ENCODE measurements around the gene FZR1. TPM values are rescaled to one million over a fixed set of nuclear protein-coding genes. Genes with fewer than 3 reads are reported as not detected.
"Not testable (repeated sequence)": the region's sequence is repeated elsewhere in the genome, so short reads cannot be mapped to it uniquely, and the experiment has no call there.

FZR1 gene
- total RNA-seq, 1 donor from 2014 or later, result 63.2 TPM

- no peaks in the 10 kb centered on the region for H3K27me3 Mint-ChIP-seq
- no peak overlapping the region for H3K4me3 Mint-ChIP-seq
- no peaks in the 10 kb centered on the region for H3K4me1 Mint-ChIP-seq (ENCODE audit: unreplicated experiment)
- no peaks in the 10 kb centered on the region for H3K36me3 Mint-ChIP-seq
- no peaks in the 10 kb centered on the region for H3K9me3 Mint-ChIP-seq
- no peak overlapping the region for H3K27ac Mint-ChIP-seq
- DNase-seq (ENCODE audit: extremely low spot score, unreplicated experiment), result no peak
- TF ChIP-seq, protein P1, sequence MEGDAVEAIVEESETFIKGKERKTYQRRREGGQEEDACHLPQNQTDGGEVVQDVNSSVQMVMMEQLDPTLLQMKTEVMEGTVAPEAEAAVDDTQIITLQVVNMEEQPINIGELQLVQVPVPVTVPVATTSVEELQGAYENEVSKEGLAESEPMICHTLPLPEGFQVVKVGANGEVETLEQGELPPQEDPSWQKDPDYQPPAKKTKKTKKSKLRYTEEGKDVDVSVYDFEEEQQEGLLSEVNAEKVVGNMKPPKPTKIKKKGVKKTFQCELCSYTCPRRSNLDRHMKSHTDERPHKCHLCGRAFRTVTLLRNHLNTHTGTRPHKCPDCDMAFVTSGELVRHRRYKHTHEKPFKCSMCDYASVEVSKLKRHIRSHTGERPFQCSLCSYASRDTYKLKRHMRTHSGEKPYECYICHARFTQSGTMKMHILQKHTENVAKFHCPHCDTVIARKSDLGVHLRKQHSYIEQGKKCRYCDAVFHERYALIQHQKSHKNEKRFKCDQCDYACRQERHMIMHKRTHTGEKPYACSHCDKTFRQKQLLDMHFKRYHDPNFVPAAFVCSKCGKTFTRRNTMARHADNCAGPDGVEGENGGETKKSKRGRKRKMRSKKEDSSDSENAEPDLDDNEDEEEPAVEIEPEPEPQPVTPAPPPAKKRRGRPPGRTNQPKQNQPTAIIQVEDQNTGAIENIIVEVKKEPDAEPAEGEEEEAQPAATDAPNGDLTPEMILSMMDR (conservative IDR thresholded peaks at IDR 0.05), result no peak
These were observed 21.3 kb downstream of the FZR1 start for GRCh38 chr19:3527238-3527910.

DNA sequence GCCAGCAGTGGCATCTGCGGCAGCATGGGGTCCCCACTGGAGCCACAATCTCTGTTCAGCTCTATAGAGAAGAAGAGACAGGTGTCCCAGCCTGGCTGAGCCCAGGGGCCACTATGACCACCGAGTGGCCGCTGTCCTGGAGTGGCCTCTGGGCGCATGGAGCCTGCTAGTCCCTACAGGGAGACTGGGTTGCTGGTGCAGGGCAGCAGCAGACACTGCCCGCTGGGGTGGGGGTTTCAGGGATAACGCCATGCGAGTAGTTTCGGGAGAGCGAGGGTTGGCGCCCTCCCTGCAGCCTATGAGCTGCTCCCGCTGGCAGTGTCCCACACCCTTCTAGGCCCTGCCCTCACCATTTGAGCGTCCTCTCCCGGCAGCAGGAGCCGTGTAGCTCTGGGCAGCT is 22.0 kb downstream of the FZR1 start:
- H3K9me3 Mint-ChIP-seq, result no peaks in the 10 kb centered on the region
- no peaks in the 10 kb centered on the region for H3K27me3 Mint-ChIP-seq
- H3K4me3 Mint-ChIP-seq, result no peak overlapping the region
- H3K36me3 Mint-ChIP-seq, result no peaks in the 10 kb centered on the region
- no peak for DNase-seq (ENCODE audit: extremely low spot score, unreplicated experiment)
- TF ChIP-seq, protein P1 (conservative IDR thresholded peaks at IDR 0.05), result no peak
- no peaks in the 10 kb centered on the region for H3K4me1 Mint-ChIP-seq (ENCODE audit: unreplicated experiment)
- H3K27ac Mint-ChIP-seq, result no peak overlapping the region

DNA sequence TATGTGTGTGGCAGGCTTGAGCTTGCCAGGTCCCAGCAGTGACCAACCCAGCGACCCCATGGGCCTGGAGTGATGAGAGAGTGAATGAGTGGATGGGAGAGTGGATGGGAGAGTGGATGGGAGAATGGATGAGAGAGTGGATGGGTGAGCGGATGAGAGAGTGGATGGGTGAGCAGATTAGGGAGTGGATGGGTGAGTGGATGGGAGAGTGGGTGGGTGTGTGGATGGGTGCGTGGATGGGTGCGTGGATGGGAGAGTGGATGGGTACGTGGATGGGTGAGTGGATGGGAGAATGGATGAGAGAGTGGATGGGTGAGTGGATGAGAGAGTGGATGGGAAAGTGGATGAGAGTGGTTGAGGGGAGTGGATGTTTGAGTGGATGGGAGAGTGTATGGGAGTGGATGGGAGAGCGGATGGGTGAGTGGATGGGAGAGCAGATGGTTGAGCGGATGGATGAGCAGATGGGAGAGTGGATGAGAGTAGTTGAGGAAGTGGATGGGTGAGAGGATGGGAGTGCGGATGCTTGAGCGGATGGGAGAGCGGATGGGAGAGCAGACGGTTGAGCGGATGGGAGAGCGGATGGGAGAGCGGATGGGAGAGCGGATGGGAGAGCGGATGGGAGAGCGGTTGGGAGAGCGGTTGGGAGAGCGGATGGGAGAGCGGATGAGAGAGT is 22.6 kb downstream of the FZR1 start:
- DNase-seq (ENCODE audit: extremely low spot score, unreplicated experiment), result no peak
- TF ChIP-seq, protein P1 (conservative IDR thresholded peaks at IDR 0.05), result no peak
- Mint-ChIP-seq H3K4me1 (ENCODE audit: unreplicated experiment) (no peaks in the 10 kb centered on the region), H3K36me3 (no peaks in the 10 kb centered on the region), H3K27ac (no peak overlapping the region), H3K9me3 (no peaks in the 10 kb centered on the region), H3K27me3 (no peaks in the 10 kb centered on the region), H3K4me3 (no peak overlapping the region)

DNA sequence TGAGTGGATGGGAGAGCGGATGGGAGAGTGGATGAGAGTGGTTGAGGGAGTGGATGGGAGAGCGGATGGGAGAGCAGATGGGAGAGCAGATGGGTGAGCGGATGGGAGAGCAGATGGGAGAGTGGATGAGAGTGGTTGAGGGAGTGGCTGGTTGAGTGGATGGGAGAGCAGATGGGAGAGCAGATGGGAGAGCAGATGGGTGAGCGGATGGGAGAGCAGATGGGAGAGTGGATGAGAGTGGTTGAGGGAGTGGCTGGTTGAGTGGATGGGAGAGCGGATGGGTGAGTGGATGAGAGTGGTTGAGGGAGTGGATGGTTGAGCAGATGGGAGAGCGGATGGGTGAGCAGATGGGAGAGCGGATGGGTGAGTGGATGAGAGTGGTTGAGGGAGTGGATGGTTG is 23.2 kb downstream of the FZR1 start:
- not testable (repeated sequence) for H3K9me3 Mint-ChIP-seq; H3K27me3 Mint-ChIP-seq; DNase-seq (ENCODE audit: extremely low spot score, unreplicated experiment); H3K4me1 Mint-ChIP-seq (ENCODE audit: unreplicated experiment); H3K4me3 Mint-ChIP-seq; H3K36me3 Mint-ChIP-seq; H3K27ac Mint-ChIP-seq

DNA sequence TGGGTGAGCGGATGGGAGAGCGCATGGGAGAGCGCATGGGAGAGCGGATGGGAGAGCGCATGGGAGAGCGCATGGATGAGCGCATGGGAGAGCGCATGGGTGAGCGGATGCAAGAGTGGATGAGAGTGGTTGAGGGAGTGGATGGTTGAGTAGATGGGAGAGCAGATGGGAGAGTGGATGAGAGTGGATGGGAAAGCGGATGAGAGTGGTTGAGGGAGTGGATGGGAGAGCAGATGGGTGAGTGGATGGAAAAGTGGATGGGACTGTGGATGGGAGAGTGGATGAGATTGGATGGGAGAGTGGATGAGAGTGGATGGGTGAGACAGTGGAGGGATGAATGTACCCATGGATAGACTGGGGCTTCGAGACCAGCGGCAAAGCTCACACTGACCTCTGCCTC is 24.3 kb downstream of the FZR1 start:
- no peak overlapping the region for H3K4me3 Mint-ChIP-seq
- H3K36me3 Mint-ChIP-seq, result no peaks in the 10 kb centered on the region
- TF ChIP-seq, protein P1 (conservative IDR thresholded peaks at IDR 0.05), result no peak
- no peak overlapping the region for H3K27ac Mint-ChIP-seq
- H3K9me3 Mint-ChIP-seq, result no peaks in the 10 kb centered on the region
- H3K4me1 Mint-ChIP-seq (ENCODE audit: unreplicated experiment), result no peaks in the 10 kb centered on the region
- H3K27me3 Mint-ChIP-seq, result no peaks in the 10 kb centered on the region
- DNase-seq (ENCODE audit: extremely low spot score, unreplicated experiment), result no peak

- TF ChIP-seq, protein P1 (conservative IDR thresholded peaks at IDR 0.05), result no peak
- Mint-ChIP-seq H3K9me3 (no peaks in the 10 kb centered on the region), H3K4me3 (no peak overlapping the region), H3K36me3 (no peaks in the 10 kb centered on the region), H3K27ac (no peak overlapping the region), H3K27me3 (no peaks in the 10 kb centered on the region), H3K4me1 (ENCODE audit: unreplicated experiment) (no peaks in the 10 kb centered on the region)
- no peak for DNase-seq (ENCODE audit: extremely low spot score, unreplicated experiment)
These were observed 25.6 kb downstream of the FZR1 start for GRCh38 chr19:3531716-3532115.

Data from type B pancreatic cell (in vitro differentiated cells).